Stomach (tissue), 4 donors: ENCODE measurements around the gene SEMA5B.

Experiments used
- EP300 ChIP-seq: sonication (generic); formaldehyde crosslinking; IDR thresholded peaks from one replicate; pipeline ENCODE4 v1.6.1; 2017; ENCODE audit warnings: antibody characterized with exemption
- POLR2A ChIP-seq, 4 donors: fragments of 450-650 bp; IDR thresholded peaks; one replicate each; pipeline ENCODE4 v1.6.1; 2016; ENCODE audit warnings: antibody characterized with exemption in 4 of 4, control low read depth in 2 of 4, mild to moderate bottlenecking in 1 of 4, moderate library complexity in 1 of 4
- POLR2AphosphoS5 ChIP-seq, 3 donors: sonication (generic); formaldehyde crosslinking; IDR thresholded peaks; one replicate each; pipeline ENCODE4 v1.6.1; 2016; ENCODE audit warnings: antibody characterized with exemption in 3 of 3
- TF ChIP-seq, protein P1 (sequence below), 7 experiments: fragments of 450-650 bp in 4 of 7; fragments of 200-600 bp in 3 of 7; sonication (generic) in 3 of 7; IDR thresholded peaks; one replicate each; pipeline ENCODE4 v1.5.1; 2016 to 2019; ENCODE audit warnings: antibody characterized with exemption in 7 of 7, control low read depth in 2 of 7, mild to moderate bottlenecking in 1 of 7

- TF ChIP-seq POLR2A (IDR thresholded peaks at IDR 0.05): no peak
- TF ChIP-seq, protein P1, sequence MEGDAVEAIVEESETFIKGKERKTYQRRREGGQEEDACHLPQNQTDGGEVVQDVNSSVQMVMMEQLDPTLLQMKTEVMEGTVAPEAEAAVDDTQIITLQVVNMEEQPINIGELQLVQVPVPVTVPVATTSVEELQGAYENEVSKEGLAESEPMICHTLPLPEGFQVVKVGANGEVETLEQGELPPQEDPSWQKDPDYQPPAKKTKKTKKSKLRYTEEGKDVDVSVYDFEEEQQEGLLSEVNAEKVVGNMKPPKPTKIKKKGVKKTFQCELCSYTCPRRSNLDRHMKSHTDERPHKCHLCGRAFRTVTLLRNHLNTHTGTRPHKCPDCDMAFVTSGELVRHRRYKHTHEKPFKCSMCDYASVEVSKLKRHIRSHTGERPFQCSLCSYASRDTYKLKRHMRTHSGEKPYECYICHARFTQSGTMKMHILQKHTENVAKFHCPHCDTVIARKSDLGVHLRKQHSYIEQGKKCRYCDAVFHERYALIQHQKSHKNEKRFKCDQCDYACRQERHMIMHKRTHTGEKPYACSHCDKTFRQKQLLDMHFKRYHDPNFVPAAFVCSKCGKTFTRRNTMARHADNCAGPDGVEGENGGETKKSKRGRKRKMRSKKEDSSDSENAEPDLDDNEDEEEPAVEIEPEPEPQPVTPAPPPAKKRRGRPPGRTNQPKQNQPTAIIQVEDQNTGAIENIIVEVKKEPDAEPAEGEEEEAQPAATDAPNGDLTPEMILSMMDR (IDR thresholded peaks at IDR 0.05): no peak
- TF ChIP-seq EP300: no peak
- no peak for TF ChIP-seq POLR2AphosphoS5 (IDR thresholded peaks at IDR 0.05)
These were observed 23.1 kb upstream of the SEMA5B start for GRCh38 chr3:123050666-123051065.
